Ishikawa (cell line): ENCODE data around the gene RNASET2.

Experiments used
- CEBPB ChIP-seq: IDR thresholded peaks from 2 replicates; pipeline ENCODE4 v1.6.1; 2012
- CREB1 ChIP-seq: IDR thresholded peaks from 2 replicates; pipeline ENCODE4 v1.6.1; 2012; ENCODE audit warnings: low read depth
- EGR1 ChIP-seq: IDR thresholded peaks from 2 replicates; pipeline ENCODE4 v1.6.1; 2012
- EP300 ChIP-seq: IDR thresholded peaks from 2 replicates; pipeline ENCODE4 v1.6.1; 2012; ENCODE audit warnings: borderline replicate concordance
- FOXM1 ChIP-seq: IDR thresholded peaks from 2 replicates; pipeline ENCODE4 v1.6.1; 2012; ENCODE audit warnings: low read depth, borderline replicate concordance
- MAX ChIP-seq: IDR thresholded peaks from 2 replicates; pipeline ENCODE4 v1.6.1; 2012
- NFIC ChIP-seq: IDR thresholded peaks from 2 replicates; pipeline ENCODE4 v1.6.1; 2012
- RAD21 ChIP-seq: IDR thresholded peaks from 2 replicates; pipeline ENCODE4 v1.6.1; 2012; ENCODE audit warnings: low read depth
- REST ChIP-seq: IDR thresholded peaks from 2 replicates; pipeline ENCODE4 v1.6.1; 2012; ENCODE audit warnings: low read depth, mild to moderate bottlenecking
- TAF1 ChIP-seq: IDR thresholded peaks from 2 replicates; pipeline ENCODE4 v1.6.1; 2012; ENCODE audit warnings: low read depth, mild to moderate bottlenecking
- TCF12 ChIP-seq: IDR thresholded peaks from 2 replicates; pipeline ENCODE4 v1.6.1; 2012; ENCODE audit warnings: low read depth
- TEAD4 ChIP-seq: IDR thresholded peaks from 2 replicates; pipeline ENCODE4 v1.6.1; 2012
- USF1 ChIP-seq: IDR thresholded peaks from 2 replicates; pipeline ENCODE4 v1.6.1; 2012
- YY1 ChIP-seq: IDR thresholded peaks from 2 replicates; pipeline ENCODE4 v1.6.1; 2012; ENCODE audit warnings: low read depth
- ZBTB7A ChIP-seq: IDR thresholded peaks from 2 replicates; pipeline ENCODE4 v1.6.1; 2012; ENCODE audit warnings: low read depth

Gene RNASET2

GRCh38 chr6:166922937-166923336 lies 33.4 kb downstream of the RNASET2 start:
- TF ChIP-seq MAX = no peak
- TF ChIP-seq CREB1 = no peak
- TF ChIP-seq CEBPB = no peak
- TF ChIP-seq ZBTB7A = no peak
- TF ChIP-seq TAF1 = no peak
- TF ChIP-seq USF1 = no peak
- no peak for TF ChIP-seq YY1
- no peak for TF ChIP-seq TCF12
- no peak for TF ChIP-seq EGR1

- TF ChIP-seq TCF12 (no peak), EP300 (no peak), TAF1 (no peak), CEBPB (no peak), FOXM1 (no peak), TEAD4 (no peak), ZBTB7A (no peak), REST (no peak), RAD21 (no peak), YY1 (no peak), NFIC (no peak)
Measured at GRCh38 chr6:166921570-166921969, 34.8 kb downstream of the RNASET2 start.

GRCh38 chr6:166916824-166917223 lies 39.5 kb downstream of the RNASET2 start:
- TF ChIP-seq USF1 = no peak
- no peak for TF ChIP-seq EGR1
- TF ChIP-seq TEAD4 = no peak
- no peak for TF ChIP-seq CEBPB
- no peak for TF ChIP-seq TAF1
- no peak for TF ChIP-seq YY1
- no peak for TF ChIP-seq MAX
- TF ChIP-seq RAD21 = no peak
- TF ChIP-seq REST = no peak

- TF ChIP-seq ZBTB7A = no peak
- no peak for TF ChIP-seq USF1
- TF ChIP-seq TEAD4 = no peak
- no peak for TF ChIP-seq CEBPB
- no peak for TF ChIP-seq CREB1
- TF ChIP-seq TCF12 = no peak
- TF ChIP-seq RAD21 = no peak
- TF ChIP-seq YY1 = no peak
- TF ChIP-seq NFIC = no peak
- no peak for TF ChIP-seq EP300
Measured at GRCh38 chr6:166911248-166911677, 45.1 kb downstream of the RNASET2 start.

GRCh38 chr6:166910601-166911000 lies 45.7 kb downstream of the RNASET2 start:
- TF ChIP-seq YY1 (no peak), FOXM1 (no peak), EP300 (no peak), TCF12 (no peak), USF1 (no peak), TAF1 (no peak), TEAD4 (no peak), EGR1 (no peak), REST (no peak), CREB1 (no peak), RAD21 (no peak), NFIC (no peak), MAX (no peak), ZBTB7A (no peak)
